BLaER1 (cell line): ENCODE data around the gene OGFR.

ENCODE experiments used
- H3K27ac ChIP-seq: shearing (Covaris generic); formaldehyde crosslinking; 2 replicates; pipeline ENCODE4 v1.8.1; 2022
- H3K27me3 ChIP-seq: shearing (Covaris generic); formaldehyde crosslinking; 2 replicates; pipeline ENCODE4 v1.8.1; 2022
- H3K36me3 ChIP-seq: shearing (Covaris generic); formaldehyde crosslinking; 2 replicates; pipeline ENCODE4 v1.8.1; 2022
- H3K4me1 ChIP-seq: shearing (Covaris generic); formaldehyde crosslinking; 2 replicates; pipeline ENCODE4 v1.8.1; 2022
- H3K4me2 ChIP-seq: shearing (Covaris generic); formaldehyde crosslinking; 2 replicates; pipeline ENCODE4 v1.8.1; 2022
- H3K4me3 ChIP-seq: shearing (Covaris generic); formaldehyde crosslinking; 2 replicates; pipeline ENCODE4 v1.8.1; 2022
- H3K9ac ChIP-seq: shearing (Covaris generic); formaldehyde crosslinking; 2 replicates; pipeline ENCODE4 v1.8.1; 2022
- H3K9me3 ChIP-seq: shearing (Covaris generic); formaldehyde crosslinking; 2 replicates; pipeline ENCODE4 v1.8.1; 2022
- H4K20me1 ChIP-seq: shearing (Covaris generic); formaldehyde crosslinking; 2 replicates; pipeline ENCODE4 v1.8.1; 2022
- Cebpa-rat ChIP-seq: shearing (Covaris generic); IDR thresholded peaks from 2 replicates; pipeline ENCODE4 v1.8.1; 2022

The OGFR gene

GRCh38 chr20:62861726-62862336, 57.2 kb downstream of the OGFR start, which contains the start of gene TCFL5:
Gene TCFL5 (minus strand): TSS chr20:62861822. CDS start chr20:62861670, 152 bp downstream.
- peaks cover 43% of the 10 kb centered on the region for H4K20me1 ChIP-seq
- H3K27me3 ChIP-seq: peaks cover 17% of the 10 kb centered on the region
- peak within 1 kb of the TSS; percentile 94 for H3K9ac ChIP-seq
- H3K4me3 ChIP-seq: peak within 1 kb of the TSS; percentile 91
- H3K36me3 ChIP-seq: peaks cover 13% of the 10 kb centered on the region
- no peak for TF ChIP-seq Cebpa-rat
- peak within 1 kb of the TSS; percentile 99 for H3K4me2 ChIP-seq
- no peaks in the 10 kb centered on the region for H3K9me3 ChIP-seq
- peak within 1 kb of the TSS; percentile 95 for H3K27ac ChIP-seq
- peaks cover 54% of the 10 kb centered on the region for H3K4me1 ChIP-seq
